Kidney tubule cell (primary cell): ENCODE data around the gene PDE1A.

Experiments used
- DNase-seq: peaks from one replicate; pipeline ENCODE4 v3.0.0-alpha.2; 2018; ENCODE audit warnings: low spot score

The PDE1A gene

DNA sequence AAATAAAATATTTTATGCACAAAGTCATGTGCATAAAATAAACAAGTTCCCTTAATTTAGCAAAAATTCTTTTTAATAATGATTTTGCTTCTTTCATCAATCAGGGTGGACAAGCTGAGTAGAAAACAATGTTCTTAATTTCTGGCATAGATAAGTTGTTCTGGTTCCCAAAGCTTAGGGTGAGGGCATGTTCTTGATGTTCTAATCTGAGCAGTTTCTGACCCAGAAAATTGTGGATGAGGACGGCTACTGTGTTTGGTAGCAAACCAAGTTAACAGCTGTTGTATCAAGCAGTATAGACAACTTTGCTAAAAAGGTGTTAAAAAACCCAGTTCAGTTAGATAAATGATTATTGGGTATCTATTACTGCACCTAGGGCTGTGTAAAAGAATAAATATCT is 158.9 kb downstream of the PDE1A start:
- DNase-seq: no peak

DNA sequence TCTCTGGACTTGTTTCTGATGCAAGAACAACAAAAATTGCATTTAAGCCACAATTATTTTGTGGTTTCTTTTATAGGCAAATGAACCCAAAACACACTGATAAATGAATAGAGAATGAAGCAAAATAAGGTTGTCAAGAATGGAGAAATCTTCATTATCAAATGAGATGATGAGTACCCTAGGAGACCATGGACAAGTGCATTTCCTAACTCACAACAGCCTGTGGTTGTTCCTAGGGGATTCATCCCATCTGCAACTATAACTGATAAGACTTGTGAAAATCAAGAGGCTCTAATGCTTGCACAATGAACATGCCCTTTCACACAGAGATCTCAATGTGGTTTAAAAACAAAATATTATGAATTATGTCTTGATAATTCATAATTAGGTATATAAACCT is 159.9 kb downstream of the PDE1A start:
- DNase-seq: no peak

- DNase-seq: no peak
Measured at GRCh38 chr2:182265718-182266117, 161.1 kb downstream of the PDE1A start.

DNA sequence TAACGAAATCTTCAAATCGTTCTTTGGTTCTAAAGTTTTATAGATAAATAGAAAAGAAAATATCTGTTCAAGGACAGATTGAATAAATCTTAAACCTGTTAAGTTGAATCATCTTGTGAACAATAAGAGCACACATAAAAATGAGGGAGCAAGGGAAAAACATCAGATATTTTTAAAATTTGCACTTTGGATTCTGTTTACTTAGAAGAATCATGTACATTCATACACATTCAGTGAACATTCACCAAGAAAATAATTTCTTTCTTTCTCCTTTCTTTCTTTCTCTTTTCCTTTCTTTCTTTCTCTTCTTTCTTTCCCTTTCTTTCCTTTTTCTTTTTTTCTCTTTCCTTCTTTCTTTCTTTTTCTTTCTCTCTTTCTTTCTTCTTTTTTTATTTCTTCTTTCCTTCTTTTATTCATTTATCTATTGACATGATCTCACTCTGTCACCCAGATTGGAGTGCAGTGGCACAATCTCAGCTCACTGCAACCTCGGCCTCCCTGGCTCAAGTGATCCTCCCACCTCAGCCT is 164.9 kb downstream of the PDE1A start:
- DNase-seq: no peak

GRCh38 chr2:182259629-182260150 is 167.1 kb downstream of the PDE1A start:
- no peak for DNase-seq

- no peak for DNase-seq
Measured at GRCh38 chr2:182252534-182252933, 174.3 kb downstream of the PDE1A start.

GRCh38 chr2:182248898-182249297 is 177.9 kb downstream of the PDE1A start:
- DNase-seq: no peak

GRCh38 chr2:182248362-182248761 is 178.5 kb downstream of the PDE1A start:
- no peak for DNase-seq

DNA sequence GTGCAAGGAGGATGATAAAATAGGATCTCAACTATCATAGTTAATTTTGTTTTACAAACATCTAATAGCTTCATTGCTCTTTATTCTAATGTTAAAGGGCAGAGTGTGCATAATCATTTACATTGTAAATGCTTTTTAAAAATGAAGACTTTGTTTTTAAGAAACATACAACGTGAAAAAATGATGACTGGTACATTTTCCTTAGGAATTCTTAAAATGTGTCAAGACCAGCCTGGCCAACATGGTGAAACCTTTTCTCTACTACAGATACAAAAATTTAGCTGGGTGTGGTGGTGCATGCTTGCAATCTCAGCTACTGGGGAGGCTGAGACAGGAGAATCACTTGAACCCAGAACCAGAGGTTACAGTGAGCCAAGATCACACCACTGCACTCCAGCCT is 179.0 kb downstream of the PDE1A start:
- no peak for DNase-seq

GRCh38 chr2:182245963-182246362 is 180.9 kb downstream of the PDE1A start:
- DNase-seq: no peak

GRCh38 chr2:182242609-182243008 is 184.2 kb downstream of the PDE1A start:
- DNase-seq: no peak

GRCh38 chr2:182241936-182242335 is 184.9 kb downstream of the PDE1A start:
- no peak for DNase-seq

DNA sequence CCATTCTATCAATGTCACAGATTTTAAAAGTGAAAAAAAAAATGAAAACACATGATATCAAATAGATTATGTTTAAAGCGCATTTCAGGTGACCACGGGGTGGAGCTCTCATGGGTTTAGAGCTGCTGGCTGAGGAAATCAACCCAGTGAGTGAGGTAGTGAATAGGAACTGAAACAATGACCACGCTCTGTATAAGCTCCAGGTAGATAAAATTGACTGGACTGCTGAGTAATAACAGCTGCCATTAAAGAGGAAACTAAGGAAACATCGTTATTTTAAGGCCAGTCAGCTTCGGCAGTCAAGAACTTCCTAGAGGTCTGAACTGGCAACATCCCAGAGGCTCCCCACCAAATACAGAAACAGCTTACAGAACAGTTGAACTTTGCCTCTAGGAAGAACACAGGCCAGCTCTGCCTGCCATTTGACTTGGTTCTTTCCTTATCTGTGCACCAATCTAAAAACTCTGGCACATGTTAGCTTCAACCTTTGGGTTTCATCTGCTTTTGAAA is 185.9 kb downstream of the PDE1A start:
- DNase-seq: peak; percentile 67

- no peak for DNase-seq
Measured at GRCh38 chr2:182230561-182230960, 196.3 kb downstream of the PDE1A start.

- peak; percentile 79 for DNase-seq
Measured at GRCh38 chr2:182229297-182229696, 197.5 kb downstream of the PDE1A start.

GRCh38 chr2:182228741-182229140 is 198.1 kb downstream of the PDE1A start:
- DNase-seq: peak; percentile 76

DNA sequence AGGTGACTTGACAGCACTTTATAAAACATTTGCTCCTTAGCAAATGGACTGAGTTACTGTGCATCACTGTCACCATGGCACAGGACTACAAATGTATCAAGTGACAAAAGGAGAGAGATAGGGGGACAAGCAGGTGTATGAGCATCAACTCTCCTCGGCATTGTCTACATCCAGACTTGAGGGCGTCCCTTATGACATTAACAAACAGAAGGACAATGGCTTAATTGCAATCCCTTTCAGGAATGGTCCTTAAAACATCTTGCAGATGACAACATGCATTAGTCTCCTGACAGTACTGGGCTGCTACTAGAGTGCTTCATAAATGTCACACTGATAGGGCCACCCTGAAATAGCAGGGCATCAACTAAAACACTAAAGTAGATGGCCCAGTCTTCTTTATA is 198.8 kb downstream of the PDE1A start:
- no peak for DNase-seq

DNA sequence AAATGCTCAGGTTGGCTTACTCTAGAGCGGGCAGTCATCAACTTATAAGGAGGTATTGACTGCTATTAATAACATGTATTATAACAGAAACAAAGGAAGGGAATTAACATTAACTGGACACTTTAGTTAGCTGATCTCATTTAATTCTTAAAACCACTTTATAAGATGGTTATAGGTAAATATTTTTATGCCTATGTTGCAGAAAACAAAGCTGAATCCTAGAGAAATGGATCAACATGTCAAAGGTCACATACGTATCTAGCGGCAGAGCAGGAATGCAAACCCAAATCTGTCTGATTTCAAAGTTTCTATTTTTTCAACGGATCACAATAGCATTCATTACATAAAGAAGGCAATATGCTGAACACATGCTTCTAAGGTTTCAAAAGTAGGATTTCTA is 200.0 kb downstream of the PDE1A start:
- no peak for DNase-seq

DNA sequence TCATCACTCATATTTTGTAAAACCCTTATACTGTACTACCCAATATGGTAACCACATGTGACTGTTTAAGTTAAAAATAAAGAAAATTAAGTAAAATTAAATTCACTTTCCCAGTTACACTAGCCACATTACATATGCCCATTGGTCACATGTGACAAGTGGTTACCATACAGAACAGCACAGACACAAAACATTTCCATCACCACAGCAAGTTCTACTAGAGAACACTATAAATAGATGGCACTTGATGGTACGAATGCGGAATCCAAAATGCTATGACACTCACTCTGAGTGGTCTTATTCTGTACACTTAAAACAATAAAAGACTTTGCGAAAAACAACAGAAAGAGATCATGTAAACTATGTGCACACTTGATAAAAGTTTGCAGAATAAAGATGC is 202.2 kb downstream of the PDE1A start:
- no peak for DNase-seq

DNA sequence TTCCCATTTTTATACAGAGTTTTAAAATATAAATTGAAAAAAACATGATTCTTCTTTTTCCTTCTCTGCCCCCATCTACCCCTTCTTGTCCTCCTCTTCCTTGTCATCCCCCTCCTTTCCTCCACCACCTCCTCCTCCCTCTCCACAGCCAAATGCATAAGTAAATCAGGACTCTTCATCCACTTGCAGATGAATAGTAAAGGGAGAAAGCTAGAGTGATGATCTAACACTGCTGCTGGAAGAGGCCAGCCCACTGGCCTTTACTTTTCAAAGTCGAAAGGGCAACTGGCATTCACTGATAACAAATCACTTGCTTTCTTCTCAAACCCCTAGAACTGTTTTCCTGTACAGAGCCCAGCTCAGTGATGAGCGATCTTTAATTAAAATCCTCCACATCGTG is 205.8 kb downstream of the PDE1A start:
- DNase-seq: no peak

DNA sequence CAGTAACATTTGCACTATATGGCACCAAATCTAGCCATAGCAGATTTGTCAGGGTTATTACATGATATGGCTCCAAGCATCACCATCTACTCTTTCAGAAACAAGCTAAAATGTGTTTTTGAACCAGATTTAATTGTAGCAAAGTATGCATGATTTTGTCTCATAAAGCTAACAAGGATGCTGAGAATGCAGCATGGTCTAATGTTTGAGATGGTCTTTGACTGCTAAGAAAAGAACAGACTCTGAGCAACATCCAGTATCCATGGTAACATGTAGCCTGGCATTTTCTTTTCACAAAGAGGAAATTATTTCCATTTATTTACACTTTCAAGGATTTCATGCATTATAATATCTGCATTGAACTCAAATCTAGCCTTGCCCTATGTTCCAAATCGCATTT is 206.5 kb downstream of the PDE1A start:
- DNase-seq: no peak

DNA sequence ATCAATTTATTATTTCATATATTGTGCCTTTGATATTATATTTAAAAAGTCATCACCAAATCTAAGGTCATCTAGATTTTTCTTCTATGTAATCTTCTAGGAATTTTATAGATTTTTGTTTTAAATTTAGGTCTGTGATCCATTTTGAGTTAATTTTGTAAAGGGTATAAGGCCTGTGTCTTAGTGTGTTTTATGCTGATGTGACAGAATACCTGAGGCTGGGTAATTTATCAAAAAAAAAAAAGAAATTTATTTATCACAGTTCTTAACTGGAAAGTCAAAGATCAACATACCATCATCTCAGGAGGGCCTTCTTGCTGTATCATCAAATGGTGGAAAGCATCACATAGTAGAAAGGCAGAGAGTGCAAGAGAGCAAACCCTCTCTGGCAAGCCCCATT is 216.2 kb downstream of the PDE1A start:
- no peak for DNase-seq

DNA sequence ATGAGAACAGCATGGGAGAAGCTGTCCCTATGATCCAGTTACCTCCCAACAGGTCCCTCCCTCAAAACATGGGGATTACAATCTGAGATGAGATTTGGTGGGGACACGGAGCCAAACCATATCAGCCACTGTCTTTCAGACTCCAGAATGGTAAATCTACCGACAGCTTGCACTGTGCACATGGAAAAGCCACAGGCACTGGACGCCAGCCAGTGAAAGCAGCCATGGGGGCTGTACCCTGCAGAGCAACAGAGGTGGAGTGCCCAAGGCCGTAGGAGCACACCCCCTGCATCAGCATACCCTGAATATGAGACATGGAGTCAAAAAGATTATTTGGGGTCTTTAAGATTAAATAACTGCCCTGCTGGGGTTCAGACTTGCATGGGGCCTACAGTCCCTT is 218.4 kb downstream of the PDE1A start:
- DNase-seq: no peak

- no peak for DNase-seq
Measured at GRCh38 chr2:182207049-182207746, 219.6 kb downstream of the PDE1A start.
